Measurements from ENCODE around the gene AGAP5.

Gene AGAP5

DNA sequence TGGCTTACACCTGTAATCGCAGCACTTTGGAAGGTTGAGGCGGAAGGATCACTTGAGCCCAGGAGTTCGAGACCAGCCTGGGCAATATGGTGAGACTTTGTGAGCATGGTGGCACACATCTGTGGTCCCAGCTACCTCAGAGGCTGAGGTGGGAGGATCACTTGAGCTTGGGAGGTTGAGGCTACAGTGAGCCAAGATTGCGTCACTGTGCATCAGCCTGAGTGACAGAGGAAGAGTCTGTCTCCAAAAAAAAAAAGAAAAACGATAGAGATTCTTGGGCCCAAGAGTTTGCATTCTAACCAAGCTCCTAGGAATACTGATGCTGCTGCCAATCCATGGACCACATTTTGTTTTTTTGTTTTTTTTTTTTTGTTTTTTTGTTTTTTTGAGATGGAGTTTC is 68.7 kb downstream of the AGAP5 start:
- Histone ChIP-seq H3K4ac (ENCODE audit: low read depth, low read length) (no peak overlapping the region), H2BK5ac (ENCODE audit: low read depth, low read length, poor library complexity) (no peak overlapping the region)

DNA sequence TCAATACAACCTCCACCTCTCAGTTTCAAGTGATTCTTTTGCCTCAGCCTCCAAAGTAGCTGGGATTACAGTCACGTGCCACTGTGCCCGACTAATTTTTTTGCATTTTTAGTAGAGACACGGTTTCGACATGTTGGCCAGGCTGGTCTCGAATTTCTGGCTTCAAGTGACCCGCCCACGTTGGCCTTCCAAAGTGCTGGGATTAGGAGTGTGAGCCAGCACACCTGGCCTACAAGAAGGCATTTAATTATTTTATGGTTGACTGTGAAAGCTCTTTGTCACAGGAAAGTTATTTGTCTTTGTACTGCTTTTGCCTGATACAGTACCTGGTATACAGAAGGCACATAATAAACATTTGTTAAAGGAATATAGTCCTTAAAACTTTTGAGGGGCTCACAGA is 69.5 kb downstream of the AGAP5 start:
- Histone ChIP-seq H2AFZ (ENCODE audit: insufficient read depth, low read length, poor library complexity) (no peak overlapping the region), H3K9ac (ENCODE audit: low read length) (no peak overlapping the region), H2AK5ac (ENCODE audit: low read length) (no peak overlapping the region), H3K4me2 (ENCODE audit: low read length) (no peak overlapping the region), H2BK12ac (ENCODE audit: low read length) (no peak overlapping the region), H3K79me2 (ENCODE audit: control insufficient read depth, insufficient read depth, low read length, poor library complexity) (peaks cover 7% of the 10 kb centered on the region), H3K4me1 (ENCODE audit: control insufficient read depth in 1 of 2, insufficient read depth in 2 of 2, low read length in 2 of 2) (peaks cover 0 to 3% of the 10 kb centered on the region in 2 experiments), H2BK5ac (ENCODE audit: low read depth, low read length, poor library complexity) (no peak overlapping the region), H3K23ac (ENCODE audit: low read length) (no peak overlapping the region), H3K27me3 (ENCODE audit: insufficient read depth, low read length) (no peaks in the 10 kb centered on the region), H3K4me3 (ENCODE audit: low read depth, low read length) (no peak overlapping the region), H4K91ac (ENCODE audit: low read depth, low read length) (no peak overlapping the region), H4K8ac (ENCODE audit: low read depth, low read length) (no peak overlapping the region), H3K36me3 (ENCODE audit: control insufficient read depth in 1 of 2, insufficient read depth in 2 of 2, low read length in 2 of 2) (no peaks in the 10 kb centered on the region), H2BK120ac (ENCODE audit: insufficient read depth, low read length, poor library complexity) (no peak overlapping the region), H3K79me1 (ENCODE audit: low read length) (peaks cover 11% of the 10 kb centered on the region), H3K18ac (ENCODE audit: low read length) (no peak overlapping the region), H3K14ac (ENCODE audit: low read length) (no peak overlapping the region), H4K12ac (ENCODE audit: low read depth, low read length) (no peak overlapping the region), H3K27ac (ENCODE audit: low read depth, low read length) (no peak overlapping the region), H3K4ac (ENCODE audit: low read depth, low read length) (no peak overlapping the region), H3K9me3 (ENCODE audit: insufficient read depth, low read depth, low read length) (no peaks in the 10 kb centered on the region)
- no peak for DNase-seq
- WGBS (ENCODE audit: extremely low coverage, insufficient coverage, insufficient read length), result no CpG with 5 or more reads among the region's 7 CpGs

More for the DNA sequence above, 68.7 kb downstream of the AGAP5 start:
- Histone ChIP-seq H3K23ac (ENCODE audit: low read length) (no peak overlapping the region), H2AFZ (ENCODE audit: insufficient read depth, low read length, poor library complexity) (no peak overlapping the region), H3K9ac (ENCODE audit: low read length) (no peak overlapping the region), H4K12ac (ENCODE audit: low read depth, low read length) (no peak overlapping the region), H2AK5ac (ENCODE audit: low read length) (no peak overlapping the region), H4K8ac (ENCODE audit: low read depth, low read length) (no peak overlapping the region), H3K14ac (ENCODE audit: low read length) (no peak overlapping the region), H3K4me1 (ENCODE audit: control insufficient read depth in 1 of 2, insufficient read depth in 2 of 2, low read length in 2 of 2) (peaks cover 0 to 3% of the 10 kb centered on the region in 2 experiments), H3K9me3 (ENCODE audit: insufficient read depth, low read depth, low read length) (no peaks in the 10 kb centered on the region), H3K4me2 (ENCODE audit: low read length) (no peak overlapping the region), H3K27me3 (ENCODE audit: insufficient read depth, low read length) (no peaks in the 10 kb centered on the region), H3K4me3 (ENCODE audit: low read depth, low read length) (no peak overlapping the region), H3K79me2 (ENCODE audit: control insufficient read depth, insufficient read depth, low read length, poor library complexity) (peaks cover 7% of the 10 kb centered on the region), H2BK12ac (ENCODE audit: low read length) (no peak overlapping the region), H2BK120ac (ENCODE audit: insufficient read depth, low read length, poor library complexity) (no peak overlapping the region), H3K27ac (ENCODE audit: low read depth, low read length) (no peak overlapping the region), H4K91ac (ENCODE audit: low read depth, low read length) (no peak overlapping the region), H3K79me1 (ENCODE audit: low read length) (peaks cover 11% of the 10 kb centered on the region), H3K18ac (ENCODE audit: low read length) (no peak overlapping the region), H3K36me3 (ENCODE audit: control insufficient read depth in 1 of 2, insufficient read depth in 2 of 2, low read length in 2 of 2) (no peaks in the 10 kb centered on the region)
- no CpG with 5 or more reads among the region's 5 CpGs for WGBS (ENCODE audit: extremely low coverage, insufficient coverage, insufficient read length)
- no peak for DNase-seq

- Histone ChIP-seq H3K9ac (ENCODE audit: low read length) (no peak overlapping the region), H3K27me3 (ENCODE audit: insufficient read depth, low read length) (no peaks in the 10 kb centered on the region), H3K36me3 (ENCODE audit: control insufficient read depth in 1 of 2, insufficient read depth in 2 of 2, low read length in 2 of 2) (no peaks in the 10 kb centered on the region), H4K8ac (ENCODE audit: low read depth, low read length) (no peak overlapping the region), H3K27ac (ENCODE audit: low read depth, low read length) (no peak overlapping the region), H2BK12ac (ENCODE audit: low read length) (no peak overlapping the region), H3K4me2 (ENCODE audit: low read length) (no peak overlapping the region), H3K18ac (ENCODE audit: low read length) (no peak overlapping the region), H2AFZ (ENCODE audit: insufficient read depth, low read length, poor library complexity) (no peak overlapping the region), H3K4me3 (ENCODE audit: low read depth, low read length) (no peak overlapping the region), H2BK5ac (ENCODE audit: low read depth, low read length, poor library complexity) (no peak overlapping the region), H3K79me1 (ENCODE audit: low read length) (peaks cover 11% of the 10 kb centered on the region), H3K23ac (ENCODE audit: low read length) (no peak overlapping the region), H3K4me1 (ENCODE audit: control insufficient read depth in 1 of 2, insufficient read depth in 2 of 2, low read length in 2 of 2) (peaks cover 0 to 3% of the 10 kb centered on the region in 2 experiments), H2AK5ac (ENCODE audit: low read length) (no peak overlapping the region), H4K12ac (ENCODE audit: low read depth, low read length) (no peak overlapping the region), H3K4ac (ENCODE audit: low read depth, low read length) (no peak overlapping the region), H3K14ac (ENCODE audit: low read length) (no peak overlapping the region), H3K79me2 (ENCODE audit: control insufficient read depth, insufficient read depth, low read length, poor library complexity) (peaks cover 7% of the 10 kb centered on the region), H4K91ac (ENCODE audit: low read depth, low read length) (no peak overlapping the region), H3K9me3 (ENCODE audit: insufficient read depth, low read depth, low read length) (no peaks in the 10 kb centered on the region), H2BK120ac (ENCODE audit: insufficient read depth, low read length, poor library complexity) (no peak overlapping the region)
- no CpG with 5 or more reads among the region's 6 CpGs for WGBS (ENCODE audit: extremely low coverage, insufficient coverage, insufficient read length)
- no peak for DNase-seq
These were observed 70.6 kb downstream of the AGAP5 start for GRCh38 chr10:73627300-73627699.

DNA sequence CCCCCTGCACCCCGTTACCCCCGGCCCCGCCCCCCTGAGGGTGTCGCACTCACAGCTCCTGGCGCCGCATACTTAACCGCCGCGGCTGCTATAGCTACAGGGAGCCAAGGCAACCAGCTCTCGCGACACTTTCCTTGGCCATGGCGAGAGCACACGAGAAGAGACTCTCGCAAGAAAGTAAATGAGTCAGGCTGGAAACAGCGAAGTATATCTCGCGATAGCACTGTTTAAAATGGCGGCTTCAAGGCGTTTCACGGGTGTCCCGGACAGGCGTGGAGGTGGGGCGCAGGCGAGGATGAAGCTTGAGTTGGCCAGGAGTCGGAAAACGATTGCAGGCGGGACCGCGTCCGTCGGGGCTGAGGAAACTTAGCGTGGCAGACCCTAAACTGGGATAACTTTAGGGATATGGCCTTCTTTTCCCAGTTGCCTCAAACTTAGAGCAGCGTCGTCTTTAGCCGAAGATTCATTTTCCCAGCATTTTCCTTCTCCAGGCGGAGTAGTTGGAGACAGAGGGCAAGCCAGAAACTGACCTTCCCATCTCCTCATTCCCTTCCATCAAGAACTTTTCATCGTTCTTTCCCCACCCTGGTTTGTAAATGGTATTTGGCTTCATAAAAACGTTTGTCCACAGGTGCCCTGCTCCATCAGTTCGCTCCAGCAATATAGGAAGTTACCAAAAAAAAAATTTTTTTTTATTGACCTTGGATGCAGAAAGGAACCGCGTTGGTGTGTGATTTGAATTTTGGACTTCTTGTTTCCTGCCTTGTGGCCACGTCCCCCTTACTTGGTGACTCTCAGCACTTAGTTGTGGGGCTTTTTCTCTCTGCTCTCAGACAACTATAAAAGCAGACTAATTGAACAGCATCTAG is 71.8 kb downstream of the AGAP5 start:
- H4K91ac ChIP-seq (ENCODE audit: low read depth, low read length), result peak overlapping the region; percentile 86
- H2BK120ac ChIP-seq (ENCODE audit: insufficient read depth, low read length, poor library complexity), result peak overlapping the region; percentile 65
- no peaks in the 10 kb centered on the region for H3K36me3 ChIP-seq (ENCODE audit: control insufficient read depth in 1 of 2, insufficient read depth in 2 of 2, low read length in 2 of 2)
- H4K8ac ChIP-seq (ENCODE audit: low read depth, low read length), result peak overlapping the region; percentile 88
- peak; percentile 96 to 100 for DNase-seq
- peak overlapping the region; percentile 71 for H4K12ac ChIP-seq (ENCODE audit: low read depth, low read length)
- peak overlapping the region; percentile 69 for H2AFZ ChIP-seq (ENCODE audit: insufficient read depth, low read length, poor library complexity)
- no peaks in the 10 kb centered on the region for H3K27me3 ChIP-seq (ENCODE audit: insufficient read depth, low read length)
- H2AK5ac ChIP-seq (ENCODE audit: low read length), result no peak overlapping the region
- peaks cover 0 to 3% of the 10 kb centered on the region in 2 experiments for H3K4me1 ChIP-seq (ENCODE audit: control insufficient read depth in 1 of 2, insufficient read depth in 2 of 2, low read length in 2 of 2)
- H3K27ac ChIP-seq (ENCODE audit: low read depth, low read length), result peak overlapping the region; percentile 30
- no peak overlapping the region for H2BK12ac ChIP-seq (ENCODE audit: low read length)
- no peak overlapping the region for H3K23ac ChIP-seq (ENCODE audit: low read length)
- H3K4ac ChIP-seq (ENCODE audit: low read depth, low read length), result peak overlapping the region; percentile 33
- WGBS (ENCODE audit: extremely low coverage, insufficient coverage, insufficient read length), result no CpG with 5 or more reads among the region's 42 CpGs
- H2BK5ac ChIP-seq (ENCODE audit: low read depth, low read length, poor library complexity), result peak overlapping the region; percentile 39
- peak overlapping the region; percentile 76 for H3K18ac ChIP-seq (ENCODE audit: low read length)
- H3K14ac ChIP-seq (ENCODE audit: low read length), result peak overlapping the region; percentile 74
- H3K4me2 ChIP-seq (ENCODE audit: low read length), result peak overlapping the region; percentile 89
- H3K79me2 ChIP-seq (ENCODE audit: control insufficient read depth, insufficient read depth, low read length, poor library complexity), result peaks cover 7% of the 10 kb centered on the region
- peak overlapping the region; percentile 90 for H3K9ac ChIP-seq (ENCODE audit: low read length)
- peaks cover 11% of the 10 kb centered on the region for H3K79me1 ChIP-seq (ENCODE audit: low read length)
- peak overlapping the region; percentile 94 for H3K4me3 ChIP-seq (ENCODE audit: low read depth, low read length)
- no peaks in the 10 kb centered on the region for H3K9me3 ChIP-seq (ENCODE audit: insufficient read depth, low read depth, low read length)

All from trophoblast cell (in vitro differentiated cells and primary cell).